Spleen (tissue), 7 donors: ENCODE measurements around the gene ST6GALNAC1.

ENCODE experiments used
- POLR2A ChIP-seq, 3 donors: fragments of 450-650 bp; IDR thresholded peaks; one replicate each; pipeline ENCODE4 v1.5.1; 2017; ENCODE audit warnings: antibody characterized with exemption in 3 of 3, mild to moderate bottlenecking in 1 of 3
- POLR2AphosphoS5 ChIP-seq, 3 donors: sonication (generic); formaldehyde crosslinking; IDR thresholded peaks; one replicate each; pipeline ENCODE4 v1.5.1; 2017; ENCODE audit warnings: antibody characterized with exemption in 3 of 3
- TF ChIP-seq, protein P1 (sequence below), 11 experiments: fragments of 200-600 bp in 7 of 11; fragments of 450-650 bp in 4 of 11; sonication (generic) in 4 of 11; IDR thresholded peaks in 8 of 11; conservative IDR thresholded peaks in 3 of 11; 1 replicate in 7 of 11; 2 replicates in 4 of 11; pipeline versions ENCODE4 v1.4.0 to v1.8.0; 2016 to 2021; ENCODE audit warnings: antibody characterized with exemption in 11 of 11, inconsistent platforms in 4 of 11, mild to moderate bottlenecking in 1 of 11
- donor health status: DM: no; HTN: no; CAD: no; lungs with moderate emphysema.
- donor health status: DM: no; HTN: no; CAD: no.
- donor health status: DM: no; HTN: no; CAD: no.

DNA sequence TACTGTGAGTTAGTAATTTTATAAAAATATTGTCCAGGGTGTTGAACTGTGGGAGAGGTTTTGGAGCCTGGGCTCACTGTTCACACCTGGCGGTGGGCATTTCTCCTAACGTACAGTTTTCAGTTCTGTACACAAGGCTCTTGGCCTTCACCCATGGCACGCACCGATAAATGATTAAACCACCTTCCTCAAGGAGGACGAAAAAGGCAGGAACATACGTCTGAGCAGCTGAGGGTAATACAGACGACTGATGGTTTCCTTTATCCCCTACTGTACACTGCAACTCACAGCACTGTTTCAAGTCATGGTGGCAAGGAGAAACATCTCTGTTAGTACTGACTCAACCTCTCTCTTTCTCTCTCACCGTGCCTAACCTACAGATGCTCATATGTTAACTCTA is 1.4 kb upstream of the ST6GALNAC1 start:
- TF ChIP-seq, protein P1, sequence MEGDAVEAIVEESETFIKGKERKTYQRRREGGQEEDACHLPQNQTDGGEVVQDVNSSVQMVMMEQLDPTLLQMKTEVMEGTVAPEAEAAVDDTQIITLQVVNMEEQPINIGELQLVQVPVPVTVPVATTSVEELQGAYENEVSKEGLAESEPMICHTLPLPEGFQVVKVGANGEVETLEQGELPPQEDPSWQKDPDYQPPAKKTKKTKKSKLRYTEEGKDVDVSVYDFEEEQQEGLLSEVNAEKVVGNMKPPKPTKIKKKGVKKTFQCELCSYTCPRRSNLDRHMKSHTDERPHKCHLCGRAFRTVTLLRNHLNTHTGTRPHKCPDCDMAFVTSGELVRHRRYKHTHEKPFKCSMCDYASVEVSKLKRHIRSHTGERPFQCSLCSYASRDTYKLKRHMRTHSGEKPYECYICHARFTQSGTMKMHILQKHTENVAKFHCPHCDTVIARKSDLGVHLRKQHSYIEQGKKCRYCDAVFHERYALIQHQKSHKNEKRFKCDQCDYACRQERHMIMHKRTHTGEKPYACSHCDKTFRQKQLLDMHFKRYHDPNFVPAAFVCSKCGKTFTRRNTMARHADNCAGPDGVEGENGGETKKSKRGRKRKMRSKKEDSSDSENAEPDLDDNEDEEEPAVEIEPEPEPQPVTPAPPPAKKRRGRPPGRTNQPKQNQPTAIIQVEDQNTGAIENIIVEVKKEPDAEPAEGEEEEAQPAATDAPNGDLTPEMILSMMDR (IDR thresholded peaks at IDR 0.05 in 8 of 11, conservative IDR thresholded peaks at IDR 0.05 in 3 of 11) = no peak
- TF ChIP-seq POLR2A (IDR thresholded peaks at IDR 0.05) (no peak), POLR2AphosphoS5 (IDR thresholded peaks at IDR 0.05) (no peak)
